GM21528 (cell line): ENCODE data around the gene NOSIP.

ENCODE experiments used
- ATAC-seq: cut with Tn5 transposase; IDR thresholded peaks from one replicate; pipeline ENCODE4 v1.9.1; 2021; ENCODE audit warnings: mild to moderate bottlenecking, moderate library complexity; ENCODE audit not compliant: unreplicated experiment, low FRiP score

NOSIP gene

GRCh38 chr19:49595819-49596404 is 15.6 kb upstream of the NOSIP start:
- no peak for ATAC-seq

GRCh38 chr19:49594993-49595818 is 14.8 kb upstream of the NOSIP start:
- ATAC-seq, result no peak

GRCh38 chr19:49594157-49594992 is 14.0 kb upstream of the NOSIP start:
- no peak for ATAC-seq

- ATAC-seq, result peak; percentile 35
Observed at GRCh38 chr19:49593233-49594113, 13.1 kb upstream of the NOSIP start.

GRCh38 chr19:49592486-49593232 is 12.3 kb upstream of the NOSIP start:
- no peak for ATAC-seq

- no peak for ATAC-seq
Observed at GRCh38 chr19:49591731-49592485, 11.6 kb upstream of the NOSIP start.

GRCh38 chr19:49590971-49591730 is 10.8 kb upstream of the NOSIP start, which contains the start of gene PRR12:
Gene PRR12 (plus strand): TSS chr19:49591182. CDS start chr19:49591655, 473 bp downstream.
- ATAC-seq, result no peak

- ATAC-seq, result peak; percentile 55
Observed at GRCh38 chr19:49590071-49590970, 10.0 kb upstream of the NOSIP start.

- ATAC-seq, result no peak
Observed at GRCh38 chr19:49589502-49589905, 9.1 kb upstream of the NOSIP start.

GRCh38 chr19:49588365-49589122 is 8.2 kb upstream of the NOSIP start:
- ATAC-seq, result no peak

GRCh38 chr19:49587227-49587626 is 6.9 kb upstream of the NOSIP start:
- ATAC-seq, result no peak

- ATAC-seq, result no peak
Observed at GRCh38 chr19:49585023-49585422, 4.7 kb upstream of the NOSIP start.

GRCh38 chr19:49583239-49583638 is 2.9 kb upstream of the NOSIP start:
- ATAC-seq, result no peak

GRCh38 chr19:49581007-49581508 is 702 bp upstream of the NOSIP start, which contains the start of gene PRRG2:
Gene PRRG2 (plus strand): TSS chr19:49581316. CDS start chr19:49583220, 1,904 bp downstream.
- ATAC-seq, result no peak

GRCh38 chr19:49579947-49580263 is 451 bp downstream of the NOSIP start:
- peak; percentile 23 for ATAC-seq

- ATAC-seq, result no peak
Observed at GRCh38 chr19:49579193-49579592, 1.2 kb downstream of the NOSIP start.
